Dedifferentiated amniotic fluid mesenchymal stem cell (primary cell): ENCODE measurements around the gene SLC12A7.
A peak's percentile ranks its signal among the peaks of the same experiment; 100 is the strongest.

Experiments
- DNase-seq: peaks from one replicate; pipeline ENCODE4 v3.0.0-alpha.2; 2016; ENCODE audit errors: extremely low spot score

SLC12A7 gene

GRCh38 chr5:1125030-1125357 is 13.1 kb upstream of the SLC12A7 start:
- DNase-seq: peak; percentile 27

GRCh38 chr5:1124205-1125029 is 12.6 kb upstream of the SLC12A7 start:
- no peak for DNase-seq

GRCh38 chr5:1123418-1124147 is 11.7 kb upstream of the SLC12A7 start:
- no peak for DNase-seq

- DNase-seq: no peak
Measured at GRCh38 chr5:1122511-1123294, 10.8 kb upstream of the SLC12A7 start.

GRCh38 chr5:1121891-1122290 is 10.0 kb upstream of the SLC12A7 start:
- DNase-seq: no peak

GRCh38 chr5:1121044-1121443 is 9.2 kb upstream of the SLC12A7 start:
- DNase-seq: no peak

- DNase-seq: no peak
Measured at GRCh38 chr5:1120236-1120999, 8.6 kb upstream of the SLC12A7 start.

GRCh38 chr5:1119312-1119831 is 7.5 kb upstream of the SLC12A7 start:
- DNase-seq: no peak

GRCh38 chr5:1118738-1119137 is 6.9 kb upstream of the SLC12A7 start:
- DNase-seq: no peak

GRCh38 chr5:1118231-1118698 is 6.4 kb upstream of the SLC12A7 start:
- no peak for DNase-seq

GRCh38 chr5:1116977-1117376 is 5.1 kb upstream of the SLC12A7 start:
- no peak for DNase-seq

GRCh38 chr5:1116109-1116740 is 4.4 kb upstream of the SLC12A7 start:
- no peak for DNase-seq

- DNase-seq: no peak
Measured at GRCh38 chr5:1115123-1115815, 3.4 kb upstream of the SLC12A7 start.

- DNase-seq: no peak
Measured at GRCh38 chr5:1113805-1114586, 2.1 kb upstream of the SLC12A7 start.

GRCh38 chr5:1113332-1113690 is 1.4 kb upstream of the SLC12A7 start:
- DNase-seq: no peak

- no peak for DNase-seq
Measured at GRCh38 chr5:1112596-1113331, 901 bp upstream of the SLC12A7 start.

- DNase-seq: no peak
Measured at GRCh38 chr5:1111241-1111726, 579 bp downstream of the SLC12A7 start.

GRCh38 chr5:1110307-1111240 is 1.3 kb downstream of the SLC12A7 start:
- DNase-seq: no peak
